Activated T-helper 17 cell treated with anti-CD3 and anti-CD28 coated beads, Interleukin-2, amount 50 U/mL, for 72 hours (primary cell): ENCODE results near the gene AKAP13. TPM values are rescaled to one million over a fixed set of nuclear protein-coding genes. Genes with fewer than 3 reads are reported as not detected.

Source experiments
- ATAC-seq: fragments of 150-1000 bp; cut with Tn5 transposase; replicated peaks from 2 replicates; pipeline ENCODE4 v1.10.0; 2021; ENCODE audit warnings: mild to moderate bottlenecking, moderate library complexity
- H3K27ac Mint-ChIP-seq: one replicate; pipeline ENCODE4 v1.8.0; 2022; ENCODE audit warnings: mixed read lengths
- H3K27me3 Mint-ChIP-seq: one replicate; pipeline ENCODE4 v1.8.0; 2022; ENCODE audit warnings: mixed read lengths
- H3K36me3 Mint-ChIP-seq: one replicate; pipeline ENCODE4 v1.8.0; 2022; ENCODE audit warnings: low read depth, mild to moderate bottlenecking, mixed read lengths
- H3K4me1 Mint-ChIP-seq: one replicate; pipeline ENCODE4 v1.8.0; 2022; ENCODE audit warnings: mixed read lengths
- H3K4me3 Mint-ChIP-seq: one replicate; pipeline ENCODE4 v1.8.0; 2022; ENCODE audit warnings: mild to moderate bottlenecking, mixed read lengths
- H3K9me3 Mint-ChIP-seq: one replicate; pipeline ENCODE4 v1.8.0; 2022; ENCODE audit warnings: mixed read lengths
- total RNA-seq, 2 donors: library from RNA; stranded (reverse); gene quantifications; one replicate each; pipeline ENCODE4 v1.2.3, GENCODE V29; 2022

The AKAP13 gene
- total RNA-seq, 2 donors from 2014 or later: 95.9 to 152 TPM

DNA sequence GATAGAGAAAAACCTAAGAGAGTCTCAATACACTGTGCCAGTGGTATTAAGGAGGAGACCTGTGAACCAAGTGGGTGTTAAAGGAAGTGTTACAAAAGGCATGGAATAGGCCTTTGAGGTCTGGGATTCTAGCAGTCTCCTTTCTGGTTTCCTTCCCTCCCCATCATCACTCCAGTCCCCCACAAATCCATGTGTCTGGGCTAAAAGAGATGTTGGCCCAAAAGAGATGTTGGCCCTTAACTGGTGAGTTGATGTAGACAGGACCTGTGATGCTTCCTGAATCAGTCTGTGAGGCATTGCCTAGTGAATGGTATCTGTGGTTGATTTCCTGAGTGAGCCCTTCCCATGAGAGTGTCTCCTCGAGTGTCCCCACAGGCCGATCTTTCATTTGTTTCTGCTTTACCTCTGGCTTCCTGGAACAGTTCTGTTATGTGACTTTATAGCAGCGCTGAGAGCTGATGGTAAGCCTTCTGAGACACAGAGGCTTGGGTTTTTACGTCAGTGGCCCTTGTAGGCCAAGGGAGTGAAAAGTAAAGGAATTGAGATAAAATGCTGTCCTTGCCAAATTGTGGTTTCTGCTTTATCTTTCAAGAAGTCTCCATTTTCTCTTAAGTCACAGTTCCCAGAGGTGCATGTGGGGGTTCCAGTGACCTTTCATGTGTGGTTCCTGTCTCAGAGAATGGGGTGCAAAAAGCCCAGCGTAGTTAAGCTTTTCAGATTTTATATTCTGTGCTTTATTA lies 326.5 kb downstream of the AKAP13 start:
- peak overlapping the region; percentile 97 for H3K27ac Mint-ChIP-seq
- peaks cover 66% of the 10 kb centered on the region for H3K4me1 Mint-ChIP-seq
- no peaks in the 10 kb centered on the region for H3K9me3 Mint-ChIP-seq
- peak; percentile 52 for ATAC-seq
- H3K27me3 Mint-ChIP-seq: no peaks in the 10 kb centered on the region
- H3K4me3 Mint-ChIP-seq: peak overlapping the region; percentile 86
- peaks cover 85% of the 10 kb centered on the region for H3K36me3 Mint-ChIP-seq

DNA sequence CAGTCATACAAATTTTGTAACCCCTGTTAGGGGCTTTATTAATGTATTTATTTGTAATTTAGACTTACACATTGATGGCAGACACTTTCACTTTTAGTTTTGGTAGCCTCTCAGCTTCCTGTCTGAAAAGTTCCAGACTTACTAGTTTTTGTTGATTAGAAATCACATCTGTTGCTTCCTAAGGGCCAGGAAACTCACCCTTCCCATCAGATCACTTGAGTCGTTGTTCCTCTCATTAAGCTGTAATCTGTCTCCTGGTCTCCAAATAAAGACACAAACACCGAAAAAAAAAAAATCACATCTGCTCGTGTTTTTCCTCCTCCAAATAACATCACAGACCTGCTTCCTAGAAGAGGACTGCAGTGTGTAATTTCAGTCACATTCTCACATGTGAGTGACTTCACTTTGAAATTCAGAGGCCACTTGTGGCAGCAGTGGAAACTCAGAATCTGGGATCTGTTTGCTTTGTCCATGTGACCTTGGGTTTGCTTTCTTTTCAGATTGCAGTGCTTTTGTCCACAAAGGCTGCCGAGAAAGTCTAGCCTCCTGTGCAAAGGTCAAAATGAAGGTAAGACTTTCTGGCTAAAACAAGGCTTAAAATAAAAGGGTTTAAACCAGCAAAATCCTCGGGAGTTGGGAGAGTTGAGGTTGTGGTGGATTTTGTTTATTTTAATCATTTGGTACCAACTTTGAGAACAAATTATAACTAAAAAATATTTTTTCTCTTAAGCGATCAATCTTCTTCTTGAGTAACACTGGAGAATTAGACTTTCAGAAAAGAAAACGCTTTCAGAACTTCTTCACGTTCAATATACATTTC lies 327.3 kb downstream of the AKAP13 start:
- peak overlapping the region; percentile 86 for H3K4me3 Mint-ChIP-seq
- H3K9me3 Mint-ChIP-seq: no peaks in the 10 kb centered on the region
- ATAC-seq: peak; percentile 17
- peaks cover 85% of the 10 kb centered on the region for H3K36me3 Mint-ChIP-seq
- H3K27ac Mint-ChIP-seq: peak overlapping the region; percentile 97
- peaks cover 65% of the 10 kb centered on the region for H3K4me1 Mint-ChIP-seq
- H3K27me3 Mint-ChIP-seq: no peaks in the 10 kb centered on the region

DNA sequence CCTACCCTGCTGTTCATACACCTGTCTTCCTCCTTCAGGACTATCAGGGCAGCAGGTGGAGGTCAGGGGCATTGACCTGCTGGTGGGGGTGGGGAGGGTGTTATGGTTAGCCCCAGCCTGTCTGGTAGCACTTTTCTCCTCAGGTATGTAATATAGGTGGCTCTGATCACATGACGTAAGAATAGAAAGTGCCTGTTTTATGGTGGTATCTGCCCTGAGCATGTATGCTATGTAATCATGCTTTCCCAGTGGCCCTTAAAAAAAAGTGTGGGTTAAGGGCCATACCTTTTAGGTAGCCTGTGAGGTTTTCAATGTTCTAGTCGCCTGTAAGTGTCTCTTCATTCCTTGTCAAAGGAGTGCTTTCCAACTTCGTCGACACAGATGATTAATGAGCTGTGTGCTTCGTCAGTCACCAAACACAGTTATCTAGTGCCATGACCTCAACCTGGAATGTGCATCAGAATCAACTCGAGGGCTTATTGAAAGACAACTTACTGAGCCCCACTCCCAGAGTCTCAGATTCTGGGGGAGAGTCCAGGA lies 328.1 kb downstream of the AKAP13 start:
- ATAC-seq: no peak
- H3K4me1 Mint-ChIP-seq: peaks cover 72% of the 10 kb centered on the region
- no peaks in the 10 kb centered on the region for H3K9me3 Mint-ChIP-seq
- H3K36me3 Mint-ChIP-seq: peaks cover 85% of the 10 kb centered on the region
- H3K4me3 Mint-ChIP-seq: peak overlapping the region; percentile 86
- peak overlapping the region; percentile 97 for H3K27ac Mint-ChIP-seq
- H3K27me3 Mint-ChIP-seq: no peaks in the 10 kb centered on the region

DNA sequence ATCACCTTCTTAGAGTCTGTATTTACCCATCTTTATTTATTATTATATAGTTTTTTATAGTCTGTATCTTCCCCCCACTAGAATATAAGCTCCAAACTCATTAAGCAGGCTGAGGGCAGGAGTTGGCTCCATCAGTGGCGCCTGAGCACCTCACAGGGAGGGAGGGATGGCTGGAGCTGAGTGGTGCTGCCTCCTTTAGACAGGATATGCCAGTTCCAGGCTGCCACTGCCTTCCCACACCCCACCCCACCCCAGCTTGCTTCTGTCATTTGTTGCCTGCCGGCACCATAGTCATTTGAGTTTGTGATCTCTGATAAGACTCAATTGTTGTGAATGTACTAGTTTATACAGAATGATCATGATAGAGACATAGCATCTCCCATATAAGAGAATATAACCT lies 328.8 kb downstream of the AKAP13 start:
- H3K36me3 Mint-ChIP-seq: peaks cover 85% of the 10 kb centered on the region

DNA sequence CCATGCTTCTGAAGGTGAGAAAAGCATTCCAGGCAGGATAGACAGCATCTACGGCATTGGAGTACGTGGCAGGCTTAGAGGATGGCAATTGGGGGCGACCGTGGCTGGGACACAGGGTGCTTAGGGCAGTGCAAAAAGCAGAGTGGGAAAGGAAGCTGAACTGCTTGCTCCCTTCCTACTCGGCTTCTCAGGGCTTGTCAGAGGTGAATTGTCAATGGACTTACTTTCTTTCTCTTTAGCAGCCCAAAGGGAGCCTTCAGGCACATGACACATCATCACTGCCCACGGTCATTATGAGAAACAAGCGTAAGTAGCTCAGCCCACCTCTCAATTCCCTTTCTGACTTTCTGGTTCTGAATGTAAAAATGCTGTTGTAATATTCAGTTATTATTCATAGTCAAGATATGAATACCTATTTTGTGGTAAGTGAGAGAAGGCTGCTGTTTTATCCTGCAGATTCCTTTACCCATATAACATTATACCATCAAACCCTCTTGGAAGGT lies 330.0 kb downstream of the AKAP13 start:
- no peaks in the 10 kb centered on the region for H3K9me3 Mint-ChIP-seq
- H3K27me3 Mint-ChIP-seq: no peaks in the 10 kb centered on the region
- peaks cover 87% of the 10 kb centered on the region for H3K36me3 Mint-ChIP-seq
- peak overlapping the region; percentile 71 for H3K4me3 Mint-ChIP-seq
- peak; percentile 74 for ATAC-seq
- peak overlapping the region; percentile 83 for H3K27ac Mint-ChIP-seq
- peaks cover 62% of the 10 kb centered on the region for H3K4me1 Mint-ChIP-seq

More for the DNA sequence above, 328.8 kb downstream of the AKAP13 start:
- Mint-ChIP-seq H3K27me3 (no peaks in the 10 kb centered on the region), H3K4me1 (peaks cover 70% of the 10 kb centered on the region), H3K27ac (peak overlapping the region; percentile 97), H3K4me3 (peak overlapping the region; percentile 86), H3K9me3 (no peaks in the 10 kb centered on the region)
- ATAC-seq: no peak

DNA sequence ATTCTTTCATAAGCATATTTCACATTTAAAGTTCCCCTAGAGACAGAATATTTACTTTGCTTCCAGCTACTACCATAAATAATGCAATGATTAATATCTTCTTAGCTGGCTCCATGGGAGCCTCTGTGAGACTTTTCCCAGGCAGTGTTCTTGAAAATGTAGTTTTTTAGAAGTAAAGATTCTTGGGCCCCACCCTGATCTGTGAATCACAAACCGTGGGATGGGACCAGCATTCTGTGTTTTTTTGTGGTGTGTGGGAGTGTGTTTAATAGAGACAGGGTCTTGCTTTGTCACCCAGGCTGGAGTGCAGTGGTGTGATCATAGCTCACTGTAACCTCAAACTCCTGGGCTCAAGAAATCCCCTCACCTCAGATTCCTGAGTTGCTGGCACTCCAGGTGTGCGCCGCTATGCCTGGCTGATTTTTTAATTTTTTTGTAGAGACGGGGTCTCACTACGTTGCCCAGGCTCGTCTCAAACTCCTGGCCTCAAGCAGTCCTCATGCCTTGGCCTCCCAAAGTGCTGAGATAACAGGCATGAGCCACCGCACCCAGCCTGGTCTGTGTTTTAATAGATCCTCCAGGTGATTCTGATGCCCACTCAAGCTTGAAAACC lies 331.3 kb downstream of the AKAP13 start:
- peak overlapping the region; percentile 83 for H3K27ac Mint-ChIP-seq
- no peak for ATAC-seq
- peaks cover 57% of the 10 kb centered on the region for H3K4me1 Mint-ChIP-seq
- H3K36me3 Mint-ChIP-seq: peaks cover 93% of the 10 kb centered on the region
- no peaks in the 10 kb centered on the region for H3K9me3 Mint-ChIP-seq
- peak overlapping the region; percentile 71 for H3K4me3 Mint-ChIP-seq
- no peaks in the 10 kb centered on the region for H3K27me3 Mint-ChIP-seq

DNA sequence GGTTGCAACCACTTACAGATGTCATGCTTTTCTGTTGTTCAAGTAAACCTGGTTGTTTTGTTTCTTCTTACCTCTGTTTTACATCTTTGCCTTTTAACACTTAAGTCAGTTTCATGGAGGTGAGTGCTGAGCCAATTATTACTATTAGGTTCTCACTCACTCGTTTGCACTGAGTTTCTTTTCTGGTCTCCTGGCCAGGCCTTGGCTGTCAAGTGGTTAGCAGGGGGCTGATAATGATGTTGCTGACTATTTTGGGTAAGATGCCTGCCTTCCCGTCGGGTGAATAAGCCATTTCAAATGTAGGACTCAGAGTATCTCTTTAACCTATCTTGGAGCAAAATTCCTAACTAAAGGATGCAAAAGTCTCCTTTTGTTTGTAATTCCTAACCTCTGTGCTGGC lies 335.9 kb downstream of the AKAP13 start:
- H3K27me3 Mint-ChIP-seq: no peaks in the 10 kb centered on the region
- H3K36me3 Mint-ChIP-seq: peaks cover 100% of the 10 kb centered on the region
- H3K9me3 Mint-ChIP-seq: no peaks in the 10 kb centered on the region
- ATAC-seq: no peak
- peak overlapping the region; percentile 82 for H3K27ac Mint-ChIP-seq
- peaks cover 43% of the 10 kb centered on the region for H3K4me1 Mint-ChIP-seq
- H3K4me3 Mint-ChIP-seq: no peak overlapping the region

DNA sequence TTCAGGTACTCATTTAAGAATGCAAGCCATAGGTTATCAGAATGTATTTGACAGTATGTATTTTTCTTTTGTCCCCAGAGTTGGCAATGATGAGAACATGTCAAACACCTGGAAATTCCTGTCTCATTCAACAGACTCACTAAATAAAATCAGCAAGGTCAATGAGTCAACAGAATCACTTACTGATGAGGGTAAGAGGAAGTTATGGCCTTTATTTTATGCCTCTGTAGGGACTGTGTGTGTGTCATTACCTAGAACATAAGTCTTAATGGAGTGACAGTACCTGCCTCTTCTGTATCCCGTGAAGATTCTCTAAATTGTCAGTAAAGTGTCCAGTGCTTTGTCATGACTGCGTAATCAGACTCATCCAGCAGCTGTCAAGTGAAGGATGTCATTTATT lies 336.8 kb downstream of the AKAP13 start:
- Mint-ChIP-seq H3K4me3 (no peak overlapping the region), H3K27me3 (no peaks in the 10 kb centered on the region), H3K36me3 (peaks cover 100% of the 10 kb centered on the region), H3K27ac (peak overlapping the region; percentile 82), H3K9me3 (no peaks in the 10 kb centered on the region), H3K4me1 (peaks cover 37% of the 10 kb centered on the region)
- peak; percentile 49 for ATAC-seq

DNA sequence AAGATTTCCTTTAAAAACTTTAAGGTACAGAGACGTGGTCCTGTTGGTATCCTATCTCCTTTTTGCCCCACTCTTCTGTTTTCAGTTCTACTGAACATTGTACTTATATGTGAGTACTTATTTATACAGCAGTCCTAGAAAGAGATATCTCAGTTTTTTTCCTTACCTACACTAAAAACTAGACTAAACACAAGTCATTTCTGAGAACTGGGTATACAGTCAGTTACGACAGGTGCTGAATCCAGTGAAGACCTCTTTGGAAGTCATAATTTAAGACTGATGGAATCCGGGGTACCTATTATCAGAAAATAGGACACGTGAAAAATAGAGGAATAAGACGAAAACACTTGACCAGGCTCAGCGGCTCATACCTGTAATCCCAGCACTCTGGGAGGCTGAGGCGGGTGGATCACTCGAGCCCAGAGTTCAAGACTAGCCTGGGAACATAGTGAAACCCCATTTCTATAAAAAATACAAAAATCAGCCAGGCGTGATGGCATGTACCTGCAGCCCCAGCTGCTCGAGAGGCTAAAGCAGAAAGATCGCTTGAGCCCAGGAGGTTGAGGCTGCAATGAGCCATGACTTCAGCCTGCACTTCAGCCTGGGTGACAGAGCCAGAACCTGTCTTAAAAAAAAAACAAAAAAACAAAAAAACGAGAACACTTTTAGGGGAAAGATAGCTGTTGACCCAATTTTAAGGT lies 338.0 kb downstream of the AKAP13 start:
- no peak for ATAC-seq
- H3K27ac Mint-ChIP-seq: peak overlapping the region; percentile 82
- peaks cover 35% of the 10 kb centered on the region for H3K4me1 Mint-ChIP-seq
- H3K4me3 Mint-ChIP-seq: no peak overlapping the region
- H3K36me3 Mint-ChIP-seq: peaks cover 100% of the 10 kb centered on the region
- no peaks in the 10 kb centered on the region for H3K27me3 Mint-ChIP-seq
- H3K9me3 Mint-ChIP-seq: no peaks in the 10 kb centered on the region

DNA sequence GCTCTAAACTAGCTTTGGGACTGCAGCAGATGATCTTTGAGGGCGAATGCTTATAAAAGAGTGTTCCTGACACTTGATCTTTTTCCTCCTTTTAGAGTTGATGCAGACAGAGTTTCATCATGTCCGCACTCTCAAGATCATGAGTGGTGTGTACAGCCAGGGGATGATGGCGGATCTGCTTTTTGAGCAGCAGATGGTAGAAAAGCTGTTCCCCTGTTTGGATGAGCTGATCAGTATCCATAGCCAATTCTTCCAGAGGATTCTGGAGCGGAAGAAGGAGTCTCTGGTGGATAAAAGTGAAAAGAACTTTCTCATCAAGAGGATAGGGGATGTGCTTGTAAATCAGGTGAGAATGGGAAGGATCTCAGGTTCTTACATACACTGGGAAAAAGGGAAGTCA lies 338.6 kb downstream of the AKAP13 start:
- peaks cover 33% of the 10 kb centered on the region for H3K4me1 Mint-ChIP-seq
- H3K27ac Mint-ChIP-seq: peak overlapping the region; percentile 82
- no peak for ATAC-seq
- H3K9me3 Mint-ChIP-seq: no peaks in the 10 kb centered on the region
- no peaks in the 10 kb centered on the region for H3K27me3 Mint-ChIP-seq
- no peak overlapping the region for H3K4me3 Mint-ChIP-seq
- peaks cover 100% of the 10 kb centered on the region for H3K36me3 Mint-ChIP-seq

DNA sequence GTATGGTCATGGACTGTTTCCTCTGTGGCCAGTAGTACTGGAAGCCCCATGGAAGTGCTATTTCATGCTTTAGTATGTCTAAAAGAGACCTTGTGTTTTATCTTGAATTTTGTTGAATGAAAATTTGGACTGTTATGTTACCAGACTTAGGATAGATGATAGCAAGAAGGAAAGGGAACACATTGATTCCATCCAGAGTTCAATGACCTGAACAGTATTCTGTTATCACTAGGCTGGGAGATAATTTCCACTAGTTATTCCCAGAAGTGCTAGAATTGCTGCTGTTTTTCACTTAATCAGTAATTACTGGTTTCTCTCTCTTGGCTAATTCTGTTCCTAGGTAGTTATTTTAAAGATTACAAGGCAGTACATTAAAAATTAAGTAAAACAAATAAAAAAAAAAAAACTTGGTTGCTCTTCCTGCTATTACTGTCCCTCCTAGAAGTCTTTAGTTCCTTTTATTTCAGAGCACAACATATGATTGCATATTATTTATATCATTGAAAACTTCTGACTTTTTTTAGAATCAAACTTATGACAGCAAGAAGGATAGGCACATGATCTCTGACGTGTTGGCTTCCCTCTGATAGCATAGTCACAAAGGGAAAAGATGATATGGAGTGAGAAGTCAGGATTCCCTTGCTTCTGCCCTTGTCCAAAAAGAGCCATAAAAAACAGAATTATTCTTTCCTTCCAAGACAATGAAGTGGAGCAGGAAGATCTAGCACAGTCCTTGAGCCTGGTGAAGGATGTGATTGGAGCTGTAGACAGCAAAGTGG lies 342.2 kb downstream of the AKAP13 start:
- peak overlapping the region; percentile 81 for H3K4me3 Mint-ChIP-seq
- H3K27ac Mint-ChIP-seq: peak overlapping the region; percentile 12
- peaks cover 39% of the 10 kb centered on the region for H3K4me1 Mint-ChIP-seq
- H3K9me3 Mint-ChIP-seq: no peaks in the 10 kb centered on the region
- peaks cover 99% of the 10 kb centered on the region for H3K36me3 Mint-ChIP-seq
- no peak for ATAC-seq
- H3K27me3 Mint-ChIP-seq: no peaks in the 10 kb centered on the region

DNA sequence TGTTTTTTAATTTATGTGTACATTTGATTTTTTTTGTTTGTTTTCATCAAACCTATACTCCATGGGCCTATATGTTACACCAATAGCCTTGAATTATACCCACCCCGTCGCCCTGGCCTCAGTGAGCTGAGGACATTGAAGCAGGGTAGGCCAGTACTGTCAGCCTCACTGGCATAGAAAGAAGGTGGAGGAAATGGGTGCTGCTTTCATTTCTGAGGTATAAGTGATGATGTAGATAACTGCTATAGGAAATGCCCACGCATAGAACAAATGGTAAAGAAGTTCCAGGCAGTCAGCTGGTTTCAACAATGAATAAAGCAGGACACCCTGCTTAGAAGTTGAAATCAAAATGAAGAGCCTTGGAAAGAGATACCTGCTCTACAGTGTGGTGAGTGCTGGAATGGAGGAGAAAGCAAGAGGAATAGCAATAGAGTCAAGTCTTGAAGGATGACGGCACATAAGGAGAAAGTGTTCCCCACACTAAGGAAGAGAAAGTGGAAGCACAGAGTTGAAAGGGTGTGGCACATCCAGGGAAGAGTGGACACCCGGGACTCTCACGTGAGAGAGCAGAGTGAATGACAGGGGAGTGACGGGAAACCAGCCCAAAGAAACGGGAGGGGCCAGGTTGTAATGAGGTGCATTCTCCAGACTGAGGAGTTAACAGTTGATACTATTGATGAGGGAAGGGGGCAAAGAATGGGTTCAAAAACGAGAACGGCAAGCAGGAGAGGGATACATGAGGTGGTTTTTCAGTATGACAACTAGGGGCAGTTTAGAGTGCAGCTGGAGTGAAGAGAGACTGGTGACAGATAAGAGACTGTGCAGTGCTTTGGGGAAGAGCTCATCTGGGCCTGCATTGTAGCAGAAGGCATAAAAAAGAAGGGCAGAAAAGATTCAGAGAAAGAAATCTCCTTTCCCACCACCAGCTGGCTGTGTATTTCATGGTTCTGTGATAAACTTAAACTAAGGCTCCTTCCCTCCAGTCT lies 343.9 kb downstream of the AKAP13 start:
- Mint-ChIP-seq H3K4me3 (peak overlapping the region; percentile 81), H3K4me1 (peaks cover 39% of the 10 kb centered on the region)

More for the DNA sequence above, 343.9 kb downstream of the AKAP13 start:
- peak overlapping the region; percentile 92 for H3K27ac Mint-ChIP-seq
- H3K36me3 Mint-ChIP-seq: peaks cover 99% of the 10 kb centered on the region
- no peaks in the 10 kb centered on the region for H3K9me3 Mint-ChIP-seq
- ATAC-seq: peak; percentile 86
- no peaks in the 10 kb centered on the region for H3K27me3 Mint-ChIP-seq
